Transverse colon (tissue), 3 donors: ENCODE results near the gene ACSS3.

Experiments
- EP300 ChIP-seq: sonication (generic); formaldehyde crosslinking; IDR thresholded peaks from one replicate; pipeline ENCODE4 v1.6.1; 2017; ENCODE audit warnings: antibody characterized with exemption, low read depth
- POLR2A ChIP-seq: fragments of 450-650 bp; IDR thresholded peaks from one replicate; pipeline ENCODE4 v1.6.1; 2016; ENCODE audit warnings: antibody characterized with exemption, mild to moderate bottlenecking, moderate library complexity
- TF ChIP-seq, protein P1 (sequence below), 5 experiments: fragments of 200-600 bp in 3 of 5; fragments of 450-650 bp in 2 of 5; sonication (generic) in 3 of 5; IDR thresholded peaks; 1 replicate in 2 of 5; 2 replicates in 3 of 5; pipeline ENCODE4 v1.5.1; 2016 to 2017; ENCODE audit warnings: antibody characterized with exemption in 5 of 5, inconsistent platforms in 3 of 5, mild to moderate bottlenecking in 2 of 5, moderate library complexity in 1 of 5

DNA sequence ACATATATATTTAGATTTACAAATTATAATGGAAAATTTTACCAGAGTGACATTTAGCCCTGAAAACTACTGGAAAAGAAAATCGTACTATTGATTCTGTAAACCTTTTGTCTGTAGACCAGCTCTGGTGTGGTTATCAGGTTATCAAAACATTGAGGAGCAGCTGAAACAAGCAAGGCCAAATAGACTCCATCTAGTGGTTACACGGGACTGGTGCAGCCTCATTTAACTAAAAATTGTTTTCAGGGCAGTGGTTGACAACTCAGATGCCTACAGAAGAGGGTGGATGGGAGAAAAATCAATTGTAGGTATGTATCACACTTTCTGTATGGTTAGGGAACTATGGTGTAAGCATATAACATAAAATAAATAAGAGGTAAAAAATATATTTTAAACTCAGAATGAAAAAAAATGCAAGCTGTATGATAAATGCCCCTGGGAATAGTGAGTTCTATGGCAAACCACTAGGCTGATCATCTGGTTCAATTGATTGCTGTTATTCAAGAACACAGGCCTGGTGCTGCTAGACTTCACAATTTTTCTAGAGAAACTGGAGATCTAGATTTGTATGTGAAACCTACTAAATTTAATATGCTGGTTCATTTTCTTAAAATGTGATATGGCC is 51.2 kb downstream of the ACSS3 start:
- TF ChIP-seq, protein P1, sequence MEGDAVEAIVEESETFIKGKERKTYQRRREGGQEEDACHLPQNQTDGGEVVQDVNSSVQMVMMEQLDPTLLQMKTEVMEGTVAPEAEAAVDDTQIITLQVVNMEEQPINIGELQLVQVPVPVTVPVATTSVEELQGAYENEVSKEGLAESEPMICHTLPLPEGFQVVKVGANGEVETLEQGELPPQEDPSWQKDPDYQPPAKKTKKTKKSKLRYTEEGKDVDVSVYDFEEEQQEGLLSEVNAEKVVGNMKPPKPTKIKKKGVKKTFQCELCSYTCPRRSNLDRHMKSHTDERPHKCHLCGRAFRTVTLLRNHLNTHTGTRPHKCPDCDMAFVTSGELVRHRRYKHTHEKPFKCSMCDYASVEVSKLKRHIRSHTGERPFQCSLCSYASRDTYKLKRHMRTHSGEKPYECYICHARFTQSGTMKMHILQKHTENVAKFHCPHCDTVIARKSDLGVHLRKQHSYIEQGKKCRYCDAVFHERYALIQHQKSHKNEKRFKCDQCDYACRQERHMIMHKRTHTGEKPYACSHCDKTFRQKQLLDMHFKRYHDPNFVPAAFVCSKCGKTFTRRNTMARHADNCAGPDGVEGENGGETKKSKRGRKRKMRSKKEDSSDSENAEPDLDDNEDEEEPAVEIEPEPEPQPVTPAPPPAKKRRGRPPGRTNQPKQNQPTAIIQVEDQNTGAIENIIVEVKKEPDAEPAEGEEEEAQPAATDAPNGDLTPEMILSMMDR (IDR thresholded peaks at IDR 0.05), result peak; percentile 52 to 68 (median 58)
- TF ChIP-seq EP300 (no peak), POLR2A (no peak)
